Measurements from ENCODE around the gene LPP.

- TF ChIP-seq SIN3A (IDR thresholded peaks at IDR 0.05; ENCODE audit: borderline replicate concordance, insufficient read depth, low read length) = no peak
- no peak for TF ChIP-seq POLR2AphosphoS5 (IDR thresholded peaks at IDR 0.05; ENCODE audit: low read depth, low read length)
- TF ChIP-seq TAF1 (IDR thresholded peaks at IDR 0.05; ENCODE audit: borderline replicate concordance, insufficient read depth, low read length) = no peak
- no peak for TF ChIP-seq REST (IDR thresholded peaks at IDR 0.05; ENCODE audit: insufficient read depth in 1 of 2, low read depth in 2 of 2, low read length in 2 of 2)
- TF ChIP-seq FOXP2 (optimal IDR thresholded peaks at IDR 0.05; ENCODE audit: borderline replicate concordance, extremely low read depth, extremely low read length, insufficient read depth) = no peak
These were observed 568.0 kb downstream of the LPP start for GRCh38 chr3:188721990-188722389.
